Caco-2 (cell line): Measurements from ENCODE around the gene SPEG. TPM values are rescaled to one million over a fixed set of nuclear protein-coding genes. Genes with fewer than 3 reads are reported as not detected.

ENCODE experiments used
- BruUV-seq: library from RNA; stranded (reverse); fragments of 400-500 nt; replicated peaks from 2 replicates; lab custom pipeline; 2021; lab: Mats Ljungman, UMichigan
- CTCF ChIA-PET: fragments of 300-600 bp; sonication (Branson Sonifier 250); formaldehyde crosslinking; loops from one replicate; lab custom pipeline; 2022; ENCODE audit warnings: antibody characterized with exemption; lab: Charles Lee
- POLR2A ChIA-PET: fragments of 300-600 bp; sonication (Branson Sonifier 250); formaldehyde crosslinking; loops from one replicate; lab custom pipeline; 2022; ENCODE audit warnings: antibody characterized with exemption; lab: Charles Lee
- DNase-seq, 2 experiments: peaks; one replicate each; pipeline versions ENCODE4 v3.0.0 to v3.0.0-alpha.2; 2020 to 2022
- H3K27me3 ChIP-seq: replicated peaks from 2 replicates; pipeline ENCODE4 v1.6.0; 2011; ENCODE audit warnings: low read length; ENCODE audit not compliant: control insufficient read depth, insufficient read depth
- H3K36me3 ChIP-seq: 2 replicates; pipeline ENCODE4 v1.5.1; 2011; ENCODE audit warnings: low read length; ENCODE audit not compliant: control insufficient read depth, insufficient read depth
- H3K4me1 ChIP-seq: fragments of 250-450 bp; sonication (Bioruptor Pico); 2 replicates; pipeline ENCODE4 v1.5.1; 2020; ENCODE audit warnings: mild to moderate bottlenecking
- H3K4me3 ChIP-seq: 2 replicates; pipeline ENCODE4 v1.5.1; 2011; ENCODE audit warnings: low read depth, mild to moderate bottlenecking, control low read depth, low read length
- H3K9me3 ChIP-seq: fragments of 250-450 bp; sonication (Bioruptor Pico); 2 replicates; pipeline ENCODE4 v1.5.1; 2020; ENCODE audit warnings: mild to moderate bottlenecking, moderate library complexity
- H3K27ac Mint-ChIP-seq: one replicate; pipeline ENCODE4 v1.8.0; 2022; ENCODE audit warnings: mixed read lengths; ENCODE audit not compliant: unreplicated experiment
- H3K27me3 Mint-ChIP-seq: one replicate; pipeline ENCODE4 v1.8.0; 2022; ENCODE audit warnings: mixed read lengths; ENCODE audit not compliant: insufficient read depth, unreplicated experiment
- H3K36me3 Mint-ChIP-seq: one replicate; pipeline ENCODE4 v1.8.0; 2022; ENCODE audit warnings: mild to moderate bottlenecking, mixed read lengths; ENCODE audit not compliant: insufficient read depth, unreplicated experiment
- H3K4me1 Mint-ChIP-seq: one replicate; pipeline ENCODE4 v1.8.0; 2022; ENCODE audit warnings: low read depth, mixed read lengths; ENCODE audit not compliant: unreplicated experiment
- H3K4me3 Mint-ChIP-seq: one replicate; pipeline ENCODE4 v1.8.0; 2022; ENCODE audit warnings: mild to moderate bottlenecking, moderate library complexity, mixed read lengths; ENCODE audit not compliant: unreplicated experiment
- H3K9me3 Mint-ChIP-seq: one replicate; pipeline ENCODE4 v1.8.0; 2022; ENCODE audit warnings: mixed read lengths; ENCODE audit not compliant: unreplicated experiment
- CTCF ChIP-seq, 2 experiments: fragments of 200-600 bp in 1 of 2; IDR thresholded peaks; 1 replicate in 1 of 2; 2 replicates in 1 of 2; pipeline versions ENCODE4 v1.5.1 to v1.8.0; 2011 to 2022; ENCODE audit warnings: antibody characterized with exemption in 1 of 2, control low read depth in 1 of 2, inconsistent platforms in 1 of 2, low read depth in 1 of 2, low read length in 1 of 2, mild to moderate bottlenecking in 1 of 2, moderate library complexity in 1 of 2; ENCODE audit not compliant: insufficient read depth in 1 of 2, severe bottlenecking in 1 of 2, unreplicated experiment in 1 of 2
- intact Hi-C: fragments of 100-400 bp; cut with micrococcal nuclease; formaldehyde crosslinking; loops from one replicate; pipeline ENCODE4 v1.10.0; 2022; ENCODE audit not compliant: unreplicated experiment
- total RNA-seq: library from RNA; stranded (reverse); gene quantifications from 2 replicates; pipeline ENCODE4 v1.2.3, GENCODE V29; 2022

Gene SPEG
- total RNA-seq, 1 experiment from 2014 or later = 18.6 TPM

- BruUV-seq = no TSS peak
- no peaks in the 10 kb centered on the region for H3K9me3 Mint-ChIP-seq
- Histone ChIP-seq H3K36me3 (no peaks in the 10 kb centered on the region), H3K4me1 (no peaks in the 10 kb centered on the region), H3K4me3 (no peak overlapping the region), H3K27me3 (no peaks in the 10 kb centered on the region), H3K9me3 (no peaks in the 10 kb centered on the region)
- H3K36me3 Mint-ChIP-seq = no peaks in the 10 kb centered on the region
- DNase-seq = no peak
- TF ChIP-seq CTCF (IDR thresholded peaks at IDR 0.05; ENCODE audit: insufficient read depth in 1 of 2, low read depth in 1 of 2, low read length in 1 of 2, severe bottlenecking in 1 of 2, unreplicated experiment in 1 of 2) = no peak
- no peaks in the 10 kb centered on the region for H3K27me3 Mint-ChIP-seq
- no peaks in the 10 kb centered on the region for H3K4me1 Mint-ChIP-seq
- POLR2A ChIA-PET = interaction anchor here (0.6 kb wide), 1 partner anchor 56 kb away, joined by 4 read pairs; no protein-coding TSS in a partner anchor
- no peak overlapping the region for H3K4me3 Mint-ChIP-seq
- intact Hi-C loops = no loop called here
- CTCF ChIA-PET = interaction anchor here (1.7 to 3.5 kb wide), 3 partner anchors 33 to 53 kb away, joined by 7 to 22 read pairs (median 8); no protein-coding TSS in a partner anchor
- H3K27ac Mint-ChIP-seq = no peak overlapping the region
These were observed 42.5 kb downstream of the SPEG start for GRCh38 chr2:219477179-219477578.

- TF ChIP-seq CTCF (IDR thresholded peaks at IDR 0.05; ENCODE audit: insufficient read depth in 1 of 2, low read depth in 1 of 2, low read length in 1 of 2, severe bottlenecking in 1 of 2, unreplicated experiment in 1 of 2) = no peak
- Histone ChIP-seq H3K27me3 (no peaks in the 10 kb centered on the region), H3K4me1 (no peaks in the 10 kb centered on the region), H3K4me3 (no peak overlapping the region), H3K36me3 (no peaks in the 10 kb centered on the region), H3K9me3 (no peaks in the 10 kb centered on the region)
- H3K27me3 Mint-ChIP-seq = no peaks in the 10 kb centered on the region
- no peak for DNase-seq
- no peak overlapping the region for H3K4me3 Mint-ChIP-seq
- no peaks in the 10 kb centered on the region for H3K36me3 Mint-ChIP-seq
- intact Hi-C loops = no loop called here
- no peaks in the 10 kb centered on the region for H3K9me3 Mint-ChIP-seq
- H3K4me1 Mint-ChIP-seq = no peaks in the 10 kb centered on the region
- CTCF ChIA-PET = interaction anchor here (0.5 to 3.5 kb wide), 4 partner anchors 17 to 878 kb away, joined by 3 to 22 read pairs (median 6); no protein-coding TSS in a partner anchor
- no peak overlapping the region for H3K27ac Mint-ChIP-seq
- POLR2A ChIA-PET = interaction anchor here (0.6 kb wide), 1 partner anchor 56 kb away, joined by 4 read pairs; no protein-coding TSS in a partner anchor
- no TSS peak for BruUV-seq
These were observed 43.2 kb downstream of the SPEG start for GRCh38 chr2:219477815-219478214.

- CTCF ChIA-PET = interaction anchor here (0.5 kb wide), 1 partner anchor 19 kb away, joined by 3 read pairs; no protein-coding TSS in a partner anchor
- Mint-ChIP-seq H3K4me3 (no peak overlapping the region), H3K36me3 (no peaks in the 10 kb centered on the region), H3K27me3 (no peaks in the 10 kb centered on the region), H3K27ac (no peak overlapping the region), H3K9me3 (no peaks in the 10 kb centered on the region), H3K4me1 (no peaks in the 10 kb centered on the region)
- no peaks in the 10 kb centered on the region for H3K36me3 ChIP-seq
- H3K27me3 ChIP-seq = no peaks in the 10 kb centered on the region
- H3K9me3 ChIP-seq = no peaks in the 10 kb centered on the region
- intact Hi-C loops = no loop called here
- POLR2A ChIA-PET = no interaction called here
- H3K4me3 ChIP-seq = no peak overlapping the region
- BruUV-seq = no TSS peak
- no peak for TF ChIP-seq CTCF (IDR thresholded peaks at IDR 0.05; ENCODE audit: insufficient read depth in 1 of 2, low read depth in 1 of 2, low read length in 1 of 2, severe bottlenecking in 1 of 2, unreplicated experiment in 1 of 2)
- no peaks in the 10 kb centered on the region for H3K4me1 ChIP-seq
- no peak for DNase-seq
These were observed 44.3 kb downstream of the SPEG start for GRCh38 chr2:219478916-219479315.
